Inferior parietal cortex (tissue), 1 donor: ENCODE measurements around the gene CNOT6L.

ENCODE experiments used
- DNase-seq: peaks from one replicate; pipeline ENCODE4 v3.0.0-alpha.2; 2016; ENCODE audit errors: extremely low spot score

The CNOT6L gene

DNA sequence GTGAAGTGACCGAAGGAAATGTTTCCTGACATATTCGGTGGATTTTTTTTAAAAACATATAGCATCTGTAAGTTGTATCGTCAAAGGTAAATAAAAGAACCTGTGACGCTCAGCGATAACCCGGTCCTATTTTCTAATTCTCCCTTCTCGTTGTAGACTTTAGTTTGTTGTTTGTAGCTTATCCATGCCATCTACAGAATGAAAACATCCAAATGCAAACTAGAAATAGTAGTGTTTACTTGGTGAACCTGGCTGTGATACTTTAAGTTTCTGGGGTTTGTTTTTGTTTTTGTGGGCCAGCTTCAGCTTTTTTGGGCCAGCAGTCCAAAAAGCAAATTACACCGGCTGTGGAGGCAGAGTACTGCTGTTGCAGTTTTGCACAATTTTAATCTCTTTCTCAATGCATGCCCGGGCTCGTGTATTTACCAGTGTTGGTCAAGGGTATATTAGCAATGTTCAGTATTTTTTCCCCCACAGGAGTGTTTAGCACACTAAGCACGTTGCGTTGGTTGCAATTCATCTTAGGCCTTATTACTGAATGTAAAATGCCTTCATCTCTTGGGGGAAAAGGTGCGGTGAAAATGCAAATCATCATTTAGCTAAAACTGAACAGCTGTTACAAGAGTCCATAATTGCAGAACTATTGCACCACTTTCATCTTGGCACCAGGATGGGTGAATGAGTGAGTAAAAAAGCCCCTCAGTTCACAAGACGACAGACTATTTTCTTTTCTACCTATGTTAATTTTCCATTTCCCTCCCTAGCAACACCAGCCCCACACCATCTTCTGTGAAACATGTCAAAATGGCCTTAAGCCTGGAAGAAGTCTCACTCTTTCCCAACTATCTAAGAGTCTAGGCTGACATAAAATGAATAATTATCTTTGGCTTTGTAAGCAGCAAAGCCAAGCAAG, 1.7 kb upstream of the CNOT6L start:
- peak; percentile 48 for DNase-seq

- peak; percentile 91 for DNase-seq
Measured at GRCh38 chr4:77819843-77820648, 878 bp upstream of the CNOT6L start.

- DNase-seq = no peak
Measured at GRCh38 chr4:77819404-77819842, 255 bp upstream of the CNOT6L start.

GRCh38 chr4:77818073-77818601, 1.0 kb downstream of the CNOT6L start:
- DNase-seq = peak; percentile 80

DNA sequence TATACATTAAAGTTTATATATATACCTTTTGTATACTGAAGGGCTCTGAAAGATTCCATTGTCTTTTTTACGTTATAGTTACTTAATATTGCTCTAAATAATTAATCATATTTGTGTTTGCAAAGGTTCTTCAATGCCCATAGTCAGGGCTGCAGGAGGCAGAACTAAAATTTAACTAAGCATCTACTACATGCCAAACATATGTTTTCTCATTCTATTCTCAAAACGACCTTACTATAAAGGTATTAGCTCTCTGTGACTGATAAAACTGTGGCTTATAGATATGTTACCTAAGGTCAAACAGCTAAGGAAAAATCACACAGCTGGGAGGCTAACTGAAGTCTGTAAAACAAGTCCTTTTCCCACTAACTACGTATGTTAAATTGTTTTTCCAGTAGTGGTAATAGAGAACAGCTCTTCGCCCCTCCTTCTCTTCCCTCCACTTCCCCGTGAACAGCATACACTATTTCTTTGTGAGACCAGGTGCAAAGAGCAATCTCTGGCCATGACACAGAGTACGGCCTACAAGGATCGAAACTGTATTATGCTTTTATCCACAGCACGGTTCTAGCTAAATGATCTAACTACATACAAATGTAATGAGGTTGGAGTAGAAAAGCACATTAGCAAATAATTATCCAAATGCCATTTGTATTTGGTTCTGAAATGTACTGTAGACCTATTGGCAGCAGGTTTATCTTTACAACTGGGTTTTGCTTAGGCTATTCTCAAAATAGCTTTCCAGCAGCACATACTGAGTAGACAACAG, 1.7 kb downstream of the CNOT6L start:
- peak; percentile 21 for DNase-seq

DNA sequence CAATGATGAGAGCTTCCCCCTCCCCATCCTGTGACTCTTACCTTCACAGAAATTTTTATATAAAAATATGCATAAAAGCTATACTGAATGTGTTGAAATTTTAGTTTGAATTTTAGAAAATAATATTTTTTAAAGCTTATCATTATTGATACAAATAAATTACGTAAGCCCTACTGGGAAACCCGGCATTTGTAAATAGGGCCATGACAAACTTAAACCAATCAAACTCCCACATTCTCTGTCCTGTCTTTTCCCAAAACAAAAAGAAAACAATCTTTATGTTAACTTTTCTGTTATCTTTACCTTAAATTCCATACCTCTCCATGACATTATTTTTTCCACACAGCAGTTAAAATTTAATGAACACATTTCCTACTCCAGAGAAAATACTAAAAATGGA, 2.6 kb downstream of the CNOT6L start:
- no peak for DNase-seq

DNA sequence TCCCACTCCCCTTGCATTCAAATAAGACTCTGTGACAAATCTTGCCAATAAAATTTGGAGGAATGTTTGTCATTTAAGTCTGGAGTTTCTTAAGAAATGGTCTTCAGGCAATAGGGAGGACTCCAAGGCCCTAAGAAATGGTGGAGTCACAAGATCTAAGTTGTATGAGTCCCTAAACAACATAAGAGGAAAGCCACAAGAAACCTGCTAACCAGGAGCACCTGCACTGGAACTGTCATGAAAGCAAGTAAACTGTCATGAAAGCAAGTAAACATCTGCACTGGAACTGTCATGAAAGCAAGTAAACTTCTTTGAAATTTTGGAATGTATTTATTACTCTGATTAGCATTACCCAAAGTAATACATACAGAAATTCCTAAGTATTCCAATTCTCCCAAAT, 3.5 kb downstream of the CNOT6L start:
- DNase-seq = no peak

GRCh38 chr4:77805840-77806239, 13.3 kb downstream of the CNOT6L start:
- DNase-seq = no peak

DNA sequence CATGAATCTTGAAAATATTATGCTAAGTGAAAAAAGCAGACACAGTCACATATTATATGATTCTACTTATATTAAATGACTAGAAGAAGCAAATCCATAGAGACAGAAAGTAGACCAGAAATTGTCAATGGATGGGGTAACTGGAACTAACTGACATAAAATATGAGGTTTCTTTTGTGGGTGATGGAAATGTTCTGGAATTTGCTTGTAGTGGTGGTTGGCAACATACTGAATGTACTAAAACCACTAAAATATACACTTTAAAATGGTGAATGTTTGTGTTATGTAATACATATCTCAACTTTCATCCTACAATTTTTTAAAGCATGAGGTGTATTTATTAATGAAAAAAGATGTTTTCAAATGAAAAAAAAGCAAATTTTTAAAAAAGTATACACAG, 14.7 kb downstream of the CNOT6L start:
- no peak for DNase-seq

- DNase-seq = no peak
Measured at GRCh38 chr4:77802402-77802801, 16.8 kb downstream of the CNOT6L start.

DNA sequence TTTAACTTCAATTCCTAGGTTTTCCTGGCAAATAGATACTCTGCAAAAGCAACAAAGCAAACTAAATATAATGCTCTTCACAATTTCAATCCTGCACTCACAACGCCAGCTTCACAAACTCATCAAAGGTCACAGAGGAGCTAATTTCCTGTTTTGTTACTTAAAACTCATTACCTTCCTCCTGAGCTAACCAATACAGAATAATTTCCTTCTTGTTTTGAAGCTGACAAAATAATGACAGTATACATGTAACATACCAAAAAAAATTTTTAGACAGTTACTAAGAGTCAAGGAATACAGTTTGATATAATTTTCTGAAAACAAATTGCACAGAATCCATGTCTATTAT, 17.9 kb downstream of the CNOT6L start:
- no peak for DNase-seq

GRCh38 chr4:77800483-77801259, 18.5 kb downstream of the CNOT6L start:
- no peak for DNase-seq

GRCh38 chr4:77800077-77800476, 19.1 kb downstream of the CNOT6L start:
- no peak for DNase-seq

GRCh38 chr4:77798385-77798784, 20.8 kb downstream of the CNOT6L start:
- DNase-seq = no peak

GRCh38 chr4:77797239-77797638, 21.9 kb downstream of the CNOT6L start:
- DNase-seq = no peak

DNA sequence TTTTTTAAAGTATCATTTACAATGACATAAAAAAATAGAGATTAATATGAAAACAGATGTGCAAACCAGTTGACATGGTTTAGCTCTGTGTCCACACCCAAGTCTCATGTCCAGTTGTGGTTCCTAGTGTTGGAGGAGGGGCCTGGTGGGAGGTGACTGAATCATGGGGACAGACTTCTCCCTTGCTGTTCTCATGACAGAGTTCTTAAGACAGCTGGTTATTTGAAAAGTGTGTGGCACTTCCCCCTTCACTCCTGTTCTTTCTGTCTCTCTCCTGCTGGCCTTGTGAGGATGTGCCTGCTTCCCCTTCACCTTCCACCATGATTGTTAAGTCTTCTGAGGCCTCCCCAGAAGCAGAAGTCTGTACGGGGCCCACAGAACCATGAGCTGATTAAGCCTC, 23.8 kb downstream of the CNOT6L start:
- no peak for DNase-seq

- DNase-seq = no peak
Measured at GRCh38 chr4:77790146-77790545, 29.0 kb downstream of the CNOT6L start.

DNA sequence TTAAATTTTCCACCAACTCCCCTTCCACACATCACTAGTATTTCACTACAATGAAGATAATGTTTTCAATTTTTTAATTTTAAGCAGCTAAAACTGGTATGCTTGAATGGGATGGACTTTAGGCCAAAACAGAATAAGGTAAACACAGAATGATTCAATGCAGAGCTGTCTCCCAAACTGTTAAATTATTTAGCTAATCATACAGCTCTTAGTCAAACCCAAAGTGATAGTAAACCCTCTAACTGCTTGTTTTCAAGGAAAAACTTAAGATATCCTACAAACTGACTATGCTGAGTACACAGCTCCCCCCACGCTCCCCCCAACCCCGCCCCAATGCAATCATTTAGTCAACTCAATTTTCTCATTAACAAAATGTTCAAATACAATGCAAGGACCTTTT, 30.2 kb downstream of the CNOT6L start:
- DNase-seq = no peak

- DNase-seq = no peak
Measured at GRCh38 chr4:77787969-77788368, 31.2 kb downstream of the CNOT6L start.

- DNase-seq = no peak
Measured at GRCh38 chr4:77785669-77786068, 33.5 kb downstream of the CNOT6L start.

- DNase-seq = no peak
Measured at GRCh38 chr4:77783895-77784294, 35.3 kb downstream of the CNOT6L start.
